Spleen (tissue), 7 donors: Measurements from ENCODE around the gene EXOSC2.

Experiments
- CTCF ChIP-seq, 11 experiments: fragments of 200-600 bp in 7 of 11; fragments of 450-650 bp in 4 of 11; sonication (generic) in 4 of 11; IDR thresholded peaks in 8 of 11; conservative IDR thresholded peaks in 3 of 11; 1 replicate in 7 of 11; 2 replicates in 4 of 11; pipeline versions ENCODE4 v1.4.0 to v1.8.0; 2016 to 2021; ENCODE audit warnings: antibody characterized with exemption in 11 of 11, inconsistent platforms in 4 of 11, mild to moderate bottlenecking in 1 of 11
- POLR2A ChIP-seq, 3 donors: fragments of 450-650 bp; IDR thresholded peaks; one replicate each; pipeline ENCODE4 v1.5.1; 2017; ENCODE audit warnings: antibody characterized with exemption in 3 of 3, mild to moderate bottlenecking in 1 of 3
- donor health status: DM: no; HTN: no; CAD: no; lungs with moderate emphysema.
- donor health status: DM: no; HTN: no; CAD: no.
- donor health status: DM: no; HTN: no; CAD: no.

GRCh38 chr9:130746434-130747212, 53.0 kb downstream of the EXOSC2 start:
- TF ChIP-seq CTCF (IDR thresholded peaks at IDR 0.05 in 8 of 11, conservative IDR thresholded peaks at IDR 0.05 in 3 of 11): no peak
- no peak for TF ChIP-seq POLR2A (IDR thresholded peaks at IDR 0.05)
